ENCODE results near the gene SGCD.

- TF ChIP-seq POLR2A (IDR thresholded peaks at IDR 0.05) (no peak), CTCF (IDR thresholded peaks at IDR 0.05) (no peak)
Measured at GRCh38 chr5:156331181-156331580, 4.2 kb downstream of the SGCD start.
